Spinal cord (tissue), 10 donors: ENCODE results near the gene ADAT3. TPM values are rescaled to one million over a fixed set of nuclear protein-coding genes. Genes with fewer than 3 reads are reported as not detected.

Source experiments
- DNase-seq, 6 donors: peaks; one replicate each; pipeline versions ENCODE4 v3.0.0 to v3.0.0-alpha.2; 2013 to 2015; ENCODE audit warnings: low spot score in 6 of 6, low read depth in 4 of 6
- H3K27ac ChIP-seq: one replicate; pipeline ENCODE4 v1.5.1; 2013; ENCODE audit warnings: low read depth, low read length, control low read depth
- H3K27me3 ChIP-seq: one replicate; pipeline ENCODE4 v1.6.1; 2013; ENCODE audit warnings: low read length; ENCODE audit not compliant: control insufficient read depth, insufficient read depth
- H3K36me3 ChIP-seq: one replicate; pipeline ENCODE4 v1.6.1; 2013; ENCODE audit warnings: low read length; ENCODE audit not compliant: control insufficient read depth, insufficient read depth
- H3K4me1 ChIP-seq: one replicate; pipeline ENCODE4 v1.6.1; 2013; ENCODE audit warnings: low read length; ENCODE audit not compliant: control insufficient read depth, insufficient read depth
- H3K4me3 ChIP-seq: one replicate; pipeline ENCODE4 v1.5.1; 2013; ENCODE audit warnings: low read depth, low read length, control low read depth
- H3K9me3 ChIP-seq: one replicate; pipeline ENCODE4 v1.6.1; 2013; ENCODE audit warnings: low read length; ENCODE audit not compliant: control insufficient read depth, insufficient read depth
- WGBS: methylation state at CpG from one replicate; pipeline ENCODE4 v1.1.5; 2013; ENCODE audit warnings: missing lambda C conversion rate; ENCODE audit not compliant: insufficient coverage; 5-methylcytosine and 5-hydroxymethylcytosine counted together
- polyA plus RNA-seq, 2 donors: library from polyadenylated mRNA; unstranded; fragments of 120-200 nt; gene quantifications; one replicate each; pipeline ENCODE4 v1.2.1, GENCODE V29; 2013; ENCODE audit not compliant: insufficient read length in 2 of 2
- total RNA-seq, 2 donors: library from RNA; depleted of rRNA in 1 of 2; stranded (reverse); fragments of 120-200 nt in 1 of 2; fragments of >200 nt in 1 of 2; gene quantifications; one replicate each; pipeline versions ENCODE4 v1.2.3 to v1.2.4, GENCODE V29; 2013 to 2014
- donor health status: healthy.

Gene ADAT3
- total and polyA plus RNA-seq, 4 donors: 1.5 to 7.9 (median 4.4) TPM

DNA sequence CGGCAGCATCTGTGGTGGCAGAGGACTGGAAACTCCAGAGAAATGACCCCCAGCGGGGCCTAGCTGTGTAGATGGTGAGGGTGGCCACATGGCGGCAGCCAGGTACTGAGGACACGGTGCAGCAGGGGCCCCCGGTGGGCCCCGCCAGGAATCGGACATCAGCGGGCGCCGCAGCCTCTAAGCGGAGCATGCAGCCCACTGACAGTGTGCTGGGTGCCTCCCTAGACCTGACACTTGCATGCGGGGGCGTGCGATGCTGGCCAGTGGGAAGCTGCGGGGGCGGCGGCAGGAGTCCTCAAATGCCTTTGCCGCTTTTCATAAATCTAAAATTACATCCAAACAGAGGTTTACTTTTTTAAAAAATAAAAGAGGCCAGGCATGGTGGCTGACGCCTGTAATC, 16.1 kb downstream of the ADAT3 start:
- Histone ChIP-seq H3K36me3 (peaks cover 99% of the 10 kb centered on the region), H3K9me3 (no peaks in the 10 kb centered on the region), H3K4me3 (no peak overlapping the region), H3K27ac (no peak overlapping the region), H3K4me1 (no peaks in the 10 kb centered on the region), H3K27me3 (no peaks in the 10 kb centered on the region)
- DNase-seq: no peak
- WGBS: 96% methylated on average over 14 of the region's 19 CpGs

- Histone ChIP-seq H3K27ac (no peak overlapping the region), H3K27me3 (no peaks in the 10 kb centered on the region), H3K4me3 (no peak overlapping the region), H3K36me3 (peaks cover 95% of the 10 kb centered on the region), H3K9me3 (no peaks in the 10 kb centered on the region), H3K4me1 (no peaks in the 10 kb centered on the region)
- WGBS: 91% methylated on average over 15 of the region's 15 CpGs
- DNase-seq: no peak
These were observed 16.6 kb downstream of the ADAT3 start for GRCh38 chr19:1921825-1922224.

DNA sequence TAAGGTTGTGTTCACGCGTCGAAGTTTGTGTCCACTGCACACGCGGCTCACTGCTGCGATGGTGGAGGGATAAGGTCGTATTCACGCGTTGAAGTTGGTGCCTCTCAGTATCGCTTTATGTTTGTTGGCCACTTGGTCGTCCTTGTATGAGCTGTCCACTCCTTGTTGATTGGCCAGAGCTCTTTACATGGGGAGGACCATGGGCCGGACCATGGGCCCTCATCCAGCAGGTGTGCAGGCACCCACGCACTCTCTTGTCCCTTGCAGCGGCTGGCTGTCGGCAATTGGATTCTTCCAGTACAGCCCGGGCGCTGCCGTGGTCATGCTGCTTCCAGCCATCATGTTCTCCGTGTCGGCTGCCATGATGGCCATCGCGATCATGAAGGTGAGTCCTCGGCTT, 17.6 kb downstream of the ADAT3 start:
- DNase-seq: no peak
- no peaks in the 10 kb centered on the region for H3K9me3 ChIP-seq
- peaks cover 85% of the 10 kb centered on the region for H3K36me3 ChIP-seq
- no peak overlapping the region for H3K4me3 ChIP-seq
- no peaks in the 10 kb centered on the region for H3K27me3 ChIP-seq
- WGBS: 96% methylated on average over 23 of the region's 23 CpGs
- no peaks in the 10 kb centered on the region for H3K4me1 ChIP-seq
- H3K27ac ChIP-seq: no peak overlapping the region

- Histone ChIP-seq H3K36me3 (peaks cover 80% of the 10 kb centered on the region), H3K27ac (no peak overlapping the region), H3K4me3 (no peak overlapping the region), H3K4me1 (no peaks in the 10 kb centered on the region), H3K9me3 (no peaks in the 10 kb centered on the region), H3K27me3 (no peaks in the 10 kb centered on the region)
- DNase-seq: no peak
- 91% methylated on average over 3 of the region's 8 CpGs for WGBS
These were observed 18.1 kb downstream of the ADAT3 start for GRCh38 chr19:1923319-1923718.

GRCh38 chr19:1924320-1924961, 19.2 kb downstream of the ADAT3 start:
- WGBS: 79% methylated on average over 35 of the region's 35 CpGs

DNA sequence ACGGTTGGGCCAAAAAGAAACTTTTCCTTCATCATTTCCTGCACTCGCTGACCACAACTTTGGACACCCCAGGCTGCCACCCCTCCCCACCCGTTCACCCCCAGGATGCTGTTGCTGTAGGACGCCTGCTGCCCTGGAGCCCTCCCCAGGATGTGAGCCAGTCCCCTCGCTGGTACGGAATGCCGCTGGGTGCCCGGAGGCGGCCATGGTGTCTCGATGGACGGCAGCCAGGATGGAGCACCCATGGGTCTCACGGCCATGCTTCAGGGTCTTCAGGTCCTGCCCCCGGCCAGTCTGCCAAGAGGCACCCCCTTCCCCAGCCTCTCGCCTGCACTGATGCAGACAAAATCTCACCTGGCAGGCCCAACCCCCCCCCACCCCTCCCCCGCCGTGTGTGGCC, 20.3 kb downstream of the ADAT3 start:
- DNase-seq: no peak
- H3K36me3 ChIP-seq: peaks cover 59% of the 10 kb centered on the region
- WGBS: 93% methylated on average over 12 of the region's 16 CpGs
- no peaks in the 10 kb centered on the region for H3K9me3 ChIP-seq
- no peak overlapping the region for H3K4me3 ChIP-seq
- H3K4me1 ChIP-seq: peaks cover 17% of the 10 kb centered on the region
- no peak overlapping the region for H3K27ac ChIP-seq
- H3K27me3 ChIP-seq: no peaks in the 10 kb centered on the region

More at GRCh38 chr19:1924320-1924961, 19.2 kb downstream of the ADAT3 start:
- no peak overlapping the region for H3K4me3 ChIP-seq
- DNase-seq: no peak
- no peak overlapping the region for H3K27ac ChIP-seq
- H3K36me3 ChIP-seq: peaks cover 70% of the 10 kb centered on the region
- H3K9me3 ChIP-seq: no peaks in the 10 kb centered on the region
- no peaks in the 10 kb centered on the region for H3K27me3 ChIP-seq
- peaks cover 6% of the 10 kb centered on the region for H3K4me1 ChIP-seq

DNA sequence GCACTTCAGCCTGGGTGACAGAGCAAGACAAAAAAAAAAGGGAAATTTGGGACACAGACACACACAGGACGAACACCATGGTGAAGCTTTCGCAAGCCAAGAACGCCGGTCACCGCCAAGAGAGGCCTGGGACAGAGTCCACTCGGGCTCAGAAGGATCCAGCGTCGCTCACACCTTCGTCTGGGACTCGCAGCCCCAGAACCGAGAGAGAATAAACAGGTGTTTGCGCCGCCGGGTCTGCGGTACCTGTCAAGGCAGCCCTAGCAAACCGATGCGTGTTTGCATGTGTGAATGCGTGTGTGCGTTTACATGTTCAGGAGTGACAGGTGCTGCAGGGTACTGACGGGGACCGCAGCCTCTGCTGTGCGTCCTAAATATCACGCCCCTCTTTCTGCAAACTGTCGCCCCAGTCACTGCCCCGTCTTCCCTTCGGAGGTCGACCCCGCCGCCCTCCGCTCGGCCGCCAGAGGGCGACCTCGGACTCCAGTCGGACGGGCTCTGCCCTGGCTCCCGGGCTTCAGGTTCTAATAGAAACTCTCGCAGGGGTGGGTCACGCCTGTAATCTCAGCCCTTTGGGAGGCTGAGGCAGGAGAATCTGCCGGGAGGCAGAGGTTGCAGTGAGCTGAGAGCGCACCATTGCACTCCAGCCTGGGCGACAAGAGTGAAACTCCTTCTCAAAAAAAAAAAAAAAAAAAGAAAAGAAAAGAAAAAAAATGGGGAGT, 24.0 kb downstream of the ADAT3 start:
- Histone ChIP-seq H3K27ac (no peak overlapping the region), H3K4me1 (peaks cover 17% of the 10 kb centered on the region), H3K4me3 (peak overlapping the region; percentile 30), H3K27me3 (no peaks in the 10 kb centered on the region), H3K36me3 (peaks cover 22% of the 10 kb centered on the region), H3K9me3 (no peaks in the 10 kb centered on the region)
- 18% methylated on average over 39 of the region's 42 CpGs for WGBS
- peak in 3 of 6 donors; percentile 42 to 80 (median 77) for DNase-seq

DNA sequence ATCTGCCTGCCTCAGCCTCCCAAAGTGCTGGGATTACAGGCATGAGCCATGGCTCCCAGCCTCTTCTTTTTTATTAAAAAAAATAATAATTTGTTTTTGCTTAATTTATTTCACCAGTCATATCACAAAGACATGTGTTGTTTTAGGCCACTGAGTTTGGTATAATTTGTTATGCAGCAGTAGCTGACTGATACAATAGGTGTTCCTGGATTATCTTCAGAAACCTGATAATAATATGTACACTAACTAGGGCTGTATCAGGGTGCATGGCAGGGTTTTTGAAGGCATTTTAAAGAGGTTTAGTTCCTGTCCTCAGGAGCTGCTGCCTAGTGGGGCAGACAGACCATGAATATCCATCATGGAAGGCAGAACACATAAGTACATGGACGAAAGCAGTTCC, 26.2 kb downstream of the ADAT3 start:
- 85% methylated on average over 1 of the region's 1 CpG for WGBS
- Histone ChIP-seq H3K9me3 (no peaks in the 10 kb centered on the region), H3K4me3 (no peak overlapping the region), H3K36me3 (peaks cover 3% of the 10 kb centered on the region), H3K27me3 (no peaks in the 10 kb centered on the region), H3K4me1 (peaks cover 24% of the 10 kb centered on the region), H3K27ac (no peak overlapping the region)
- DNase-seq: no peak

DNA sequence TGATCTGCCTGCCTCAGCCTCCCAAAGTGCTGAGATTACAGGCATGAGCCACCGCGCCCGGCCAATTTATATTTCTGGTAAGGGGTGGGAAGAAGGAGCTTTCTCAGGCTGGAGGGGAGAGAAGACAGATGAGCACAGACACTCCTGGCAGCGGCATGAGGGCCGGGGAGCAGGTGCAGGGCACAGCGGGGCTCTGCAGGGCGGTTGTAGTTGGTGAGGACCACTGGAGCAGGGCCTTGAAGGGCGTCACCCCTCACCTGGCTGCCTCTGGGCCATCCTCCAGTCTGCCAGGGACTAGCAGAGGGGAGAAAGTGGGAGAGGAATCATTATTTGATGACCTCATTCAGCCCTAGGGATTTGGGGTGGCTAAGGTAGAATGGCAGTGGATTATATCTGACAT, 27.2 kb downstream of the ADAT3 start:
- no peak for DNase-seq
- Histone ChIP-seq H3K4me1 (peaks cover 24% of the 10 kb centered on the region), H3K27ac (no peak overlapping the region), H3K4me3 (no peak overlapping the region), H3K27me3 (no peaks in the 10 kb centered on the region), H3K9me3 (no peaks in the 10 kb centered on the region), H3K36me3 (peaks cover 9% of the 10 kb centered on the region)
- 67% methylated on average over 8 of the region's 8 CpGs for WGBS

DNA sequence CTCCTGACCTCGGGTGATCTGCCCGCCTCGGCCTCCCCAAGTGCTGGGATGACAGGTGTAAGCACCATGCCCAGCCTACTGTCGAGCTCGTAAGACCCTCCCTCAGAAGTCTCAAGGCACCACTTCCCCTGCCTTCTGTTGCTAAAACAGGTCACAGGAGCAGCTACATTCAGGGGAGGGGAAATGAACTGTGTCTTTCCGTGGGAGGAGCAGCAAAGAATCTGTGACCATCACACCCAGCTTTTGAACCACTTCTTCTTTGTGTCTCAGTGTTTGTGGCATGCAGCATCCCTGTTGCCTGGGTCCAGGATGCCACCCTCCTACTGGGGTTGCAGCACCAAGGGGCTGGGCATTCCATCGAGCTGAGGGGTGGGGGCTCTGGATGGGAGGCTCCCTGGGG, 28.0 kb downstream of the ADAT3 start:
- Histone ChIP-seq H3K4me3 (no peak overlapping the region), H3K4me1 (peaks cover 24% of the 10 kb centered on the region), H3K9me3 (no peaks in the 10 kb centered on the region), H3K36me3 (peaks cover 9% of the 10 kb centered on the region), H3K27ac (no peak overlapping the region), H3K27me3 (no peaks in the 10 kb centered on the region)
- no peak for DNase-seq
- 74% methylated on average over 6 of the region's 7 CpGs for WGBS
